ENCODE measurements around the gene ACTR3C.
"Not testable (repeated sequence)": the region's sequence is repeated elsewhere in the genome, so short reads cannot be mapped to it uniquely, and the experiment has no call there.

Gene ACTR3C

GRCh38 chr7:150219941-150220658, 103.2 kb downstream of the ACTR3C start:
- in situ Hi-C loops (cut with HindIII; ENCODE audit: low pct_unique_long_range_greater_than_20kb, low sequenced_read_pairs); DNase-seq (ENCODE audit: low read depth in 1 of 2, low spot score in 1 of 2): not testable (repeated sequence)

DNA sequence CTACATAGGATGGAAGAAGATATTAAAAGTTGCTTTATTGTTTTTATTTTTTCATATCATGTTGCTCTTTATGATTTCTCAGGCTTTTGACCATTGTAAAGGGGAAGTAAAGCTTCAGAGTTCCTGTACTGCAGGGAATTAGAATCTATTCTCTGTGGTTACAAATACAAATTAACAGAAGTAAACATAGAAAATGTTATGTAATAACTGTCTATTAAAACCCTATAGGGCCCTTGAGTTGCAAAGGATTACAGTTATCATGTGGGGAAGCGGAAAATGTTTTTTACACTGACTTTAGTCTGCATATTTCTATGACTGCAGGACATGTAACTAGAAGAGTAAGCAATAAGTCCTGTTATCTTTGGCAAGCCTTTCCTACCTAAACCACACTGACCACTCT, 116.5 kb downstream of the ACTR3C start:
- in situ Hi-C loops (cut with HindIII; ENCODE audit: low pct_unique_long_range_greater_than_20kb, low sequenced_read_pairs); DNase-seq (ENCODE audit: low read depth in 1 of 2, low spot score in 1 of 2): not testable (repeated sequence)

- in situ Hi-C loops (cut with HindIII; ENCODE audit: low pct_unique_long_range_greater_than_20kb, low sequenced_read_pairs); DNase-seq (ENCODE audit: low read depth in 1 of 2, low spot score in 1 of 2): not testable (repeated sequence)
Observed at GRCh38 chr7:150205866-150206265, 117.5 kb downstream of the ACTR3C start.

DNA sequence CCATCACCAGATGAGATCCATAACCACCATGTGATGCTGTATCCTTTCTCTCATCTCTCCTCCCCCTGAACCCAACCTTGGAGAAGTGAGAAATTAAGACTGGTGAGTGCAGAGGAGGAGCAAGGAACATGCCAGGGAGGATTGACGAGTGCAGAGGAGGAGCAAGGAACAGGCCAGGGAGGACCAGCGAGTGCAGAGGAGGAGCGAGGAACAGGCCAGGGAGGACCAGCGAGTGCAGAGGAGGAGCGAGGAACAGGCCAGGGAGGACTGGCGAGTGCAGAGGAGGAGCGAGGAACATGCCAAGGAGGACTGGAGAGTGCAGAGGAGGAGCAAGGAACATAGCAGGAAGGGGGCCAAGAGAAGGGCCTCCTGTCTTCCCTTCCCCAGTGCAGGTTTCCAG, 118.8 kb downstream of the ACTR3C start:
- DNase-seq (ENCODE audit: low read depth in 1 of 2, low spot score in 1 of 2); in situ Hi-C loops (cut with HindIII; ENCODE audit: low pct_unique_long_range_greater_than_20kb, low sequenced_read_pairs): not testable (repeated sequence)

GRCh38 chr7:150202894-150203293, 120.5 kb downstream of the ACTR3C start:
- in situ Hi-C loops (cut with HindIII; ENCODE audit: low pct_unique_long_range_greater_than_20kb, low sequenced_read_pairs); DNase-seq (ENCODE audit: low read depth in 1 of 2, low spot score in 1 of 2): not testable (repeated sequence)
